B cell (primary cell): ENCODE measurements around the gene MBD6. TPM values are rescaled to one million over a fixed set of nuclear protein-coding genes. Genes with fewer than 3 reads are reported as not detected.

Experiments
- ATAC-seq: fragments of 200-7000 bp; cut with Tn5 transposase; one replicate; pipeline ENCODE4 v1.10.0; 2021; ENCODE audit warnings: low read depth, mild to moderate bottlenecking, moderate number of reproducible peaks, moderate library complexity
- CTCF ChIA-PET: fragments of 350-600 bp; sonication (Branson Sonifier 250); formaldehyde crosslinking; loops from one replicate; lab custom pipeline; 2021; ENCODE audit warnings: antibody characterized with exemption, inconsistent platforms; lab: Charles Lee
- POLR2A ChIA-PET: fragments of 350-600 bp; sonication (Branson Sonifier 250); formaldehyde crosslinking; loops from one replicate; lab custom pipeline; 2021; ENCODE audit warnings: antibody characterized with exemption; lab: Charles Lee
- DNase-seq: peaks from one replicate; pipeline ENCODE4 v3.0.0; 2013
- H2AFZ ChIP-seq: 2 replicates; pipeline ENCODE4 v1.6.1; 2012; ENCODE audit warnings: mild to moderate bottlenecking, low read depth, low read length; ENCODE audit not compliant: insufficient read depth, poor library complexity, severe bottlenecking
- H3K27ac ChIP-seq, 2 donors: 1 replicate in 1 of 2; 2 replicates in 1 of 2; pipeline ENCODE4 v1.5.1; 2012 to 2013; ENCODE audit warnings: low read length in 2 of 2, mild to moderate bottlenecking in 2 of 2, moderate library complexity in 1 of 2
- H3K27me3 ChIP-seq, 4 experiments: fragments of 200-600 bp in 1 of 4; sonication (generic) in 1 of 4; replicated peaks in 1 of 4; 1 replicate in 2 of 4; 2 replicates in 2 of 4; pipeline versions ENCODE4 v1.6.1 to v1.7.0; 2013 to 2016; ENCODE audit warnings: low read length in 3 of 4, mild to moderate bottlenecking in 2 of 4, mixed read lengths in 1 of 4, moderate library complexity in 1 of 4; ENCODE audit not compliant: insufficient read depth in 4 of 4, control insufficient read depth in 3 of 4; ENCODE audit errors: control extremely low read depth in 1 of 4
- H3K36me3 ChIP-seq, 2 experiments: replicated peaks in 1 of 2; 1 replicate in 1 of 2; 2 replicates in 1 of 2; pipeline versions ENCODE4 v1.6.1 to v1.7.1; 2013; ENCODE audit warnings: low read length in 1 of 2; ENCODE audit not compliant: insufficient read depth in 2 of 2, control insufficient read depth in 1 of 2; ENCODE audit errors: control extremely low read depth in 1 of 2, extremely low read depth in 1 of 2
- H3K4me1 ChIP-seq, 2 donors: fragments of 200-600 bp in 1 of 2; sonication (generic) in 1 of 2; 1 replicate in 1 of 2; 2 replicates in 1 of 2; pipeline versions ENCODE4 v1.5.1 to v1.6.1; 2013 to 2017; ENCODE audit warnings: low read length in 2 of 2; ENCODE audit not compliant: control insufficient read depth in 2 of 2, insufficient read depth in 2 of 2
- H3K4me2 ChIP-seq: replicated peaks from 2 replicates; pipeline ENCODE3; 2012; ENCODE audit warnings: mild to moderate bottlenecking, low read depth, low read length; ENCODE audit not compliant: poor library complexity, severe bottlenecking
- H3K4me3 ChIP-seq, 5 experiments: fragments of 200-600 bp in 1 of 5; sonication (generic) in 1 of 5; 1 replicate in 3 of 5; 2 replicates in 2 of 5; pipeline versions ENCODE4 v1.5.1 to v1.7.0; 2011 to 2016; ENCODE audit warnings: low read length in 4 of 5, mild to moderate bottlenecking in 4 of 5, low read depth in 2 of 5, control low read depth in 1 of 5, moderate library complexity in 1 of 5; ENCODE audit not compliant: insufficient read depth in 1 of 5; ENCODE audit errors: control extremely low read depth in 1 of 5, extremely low read depth in 1 of 5
- H3K79me2 ChIP-seq: fragments of 200-600 bp; sonication (generic); one replicate; pipeline ENCODE4 v1.6.0; 2016; ENCODE audit warnings: low read length; ENCODE audit not compliant: control insufficient read depth, insufficient read depth
- H3K9ac ChIP-seq: fragments of 200-600 bp; sonication (generic); 2 replicates; pipeline ENCODE4 v1.6.1; 2017; ENCODE audit warnings: mild to moderate bottlenecking, low read length, moderate library complexity
- H3K9me3 ChIP-seq, 3 donors: one replicate each; pipeline versions ENCODE4 v1.6.1 to v1.7.1; 2013; ENCODE audit warnings: low read length in 2 of 3; ENCODE audit not compliant: control insufficient read depth in 2 of 3, insufficient read depth in 1 of 3; ENCODE audit errors: control extremely low read depth in 1 of 3
- H4K20me1 ChIP-seq: 2 replicates; pipeline ENCODE4 v1.6.0; 2012; ENCODE audit warnings: mild to moderate bottlenecking, low read length; ENCODE audit not compliant: insufficient read depth, control insufficient read depth, poor library complexity, severe bottlenecking
- H3K27ac Mint-ChIP-seq: one replicate; pipeline ENCODE4 v1.8.0; 2021; ENCODE audit warnings: mixed read lengths
- H3K27me3 Mint-ChIP-seq: one replicate; pipeline ENCODE4 v1.8.0; 2021; ENCODE audit warnings: mixed read lengths
- H3K4me1 Mint-ChIP-seq: one replicate; pipeline ENCODE4 v1.8.0; 2021; ENCODE audit warnings: mixed read lengths
- H3K4me3 Mint-ChIP-seq: one replicate; pipeline ENCODE4 v1.8.0; 2021; ENCODE audit warnings: mixed read lengths
- H3K9me3 Mint-ChIP-seq: one replicate; pipeline ENCODE4 v1.8.0; 2022; ENCODE audit warnings: mixed read lengths; ENCODE audit not compliant: insufficient read depth
- EZH2 ChIP-seq: IDR thresholded peaks from 2 replicates; pipeline ENCODE4 v1.6.1; 2012; ENCODE audit warnings: borderline replicate concordance, low read depth, mild to moderate bottlenecking, moderate library complexity, low read length; ENCODE audit not compliant: insufficient read depth, poor library complexity, severe bottlenecking
- WGBS: methylation state at CpG from one replicate; pipeline ENCODE4 v1.1.5; 2013; ENCODE audit warnings: missing lambda C conversion rate; ENCODE audit not compliant: insufficient coverage; 5-methylcytosine and 5-hydroxymethylcytosine counted together
- intact Hi-C: fragments of 100-400 bp; cut with micrococcal nuclease; formaldehyde crosslinking; loops from one replicate; pipeline ENCODE4 v1.10.0; 2022
- polyA plus RNA-seq: library from polyadenylated mRNA; depleted of rRNA; stranded (reverse); fragments of >200 nt; gene quantifications from 2 replicates; pipeline ENCODE4 v1.2.3, GENCODE V29; 2012
- total RNA-seq, 2 donors: library from RNA; stranded (reverse); fragments of 120-200 nt in 1 of 2; gene quantifications; 1 replicate in 1 of 2; 2 replicates in 1 of 2; pipeline versions ENCODE4 v1.2.3 to v1.2.4, GENCODE V29; 2013 to 2022
- TF ChIP-seq, protein P1 (sequence below): fragments of 200-600 bp; IDR thresholded peaks from one replicate; pipeline ENCODE4 v1.8.0; 2022; ENCODE audit warnings: antibody characterized with exemption, mild to moderate bottlenecking

MBD6 gene
- total and polyA plus RNA-seq, 2 donors (not counting 1 experiment from before 2014, with no cell fraction given): 39.4 to 121 TPM

DNA sequence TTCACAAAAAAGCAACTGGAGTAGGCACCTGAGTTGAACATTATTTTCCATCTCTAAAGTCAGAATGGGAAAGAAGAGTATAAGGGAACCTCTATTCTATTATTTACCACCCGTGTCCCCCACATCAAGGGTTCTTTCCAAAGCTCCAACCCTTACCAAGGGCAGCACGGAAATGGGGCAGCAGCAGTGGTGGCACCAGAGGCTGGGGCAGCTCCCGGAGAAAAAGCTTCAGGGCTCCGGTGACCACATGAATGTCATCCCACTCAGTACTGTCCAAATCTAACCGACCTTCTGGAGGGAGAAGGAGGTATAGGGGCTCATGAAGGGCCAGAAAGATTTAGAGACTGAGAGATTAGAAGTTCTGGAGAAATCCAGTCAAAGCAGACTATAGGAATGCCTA is 48.7 kb upstream of the MBD6 start:
- intact Hi-C loops: no loop called here
- no peak overlapping the region for H3K4me3 ChIP-seq
- POLR2A ChIA-PET: no interaction called here
- Mint-ChIP-seq H3K27ac (peak overlapping the region; percentile 70), H3K4me1 (peaks cover 59% of the 10 kb centered on the region), H3K4me3 (peak overlapping the region; percentile 23), H3K27me3 (no peaks in the 10 kb centered on the region), H3K9me3 (no peaks in the 10 kb centered on the region)
- H3K36me3 ChIP-seq: peaks cover 2 to 59% of the 10 kb centered on the region in 2 experiments
- peaks cover 38 to 60% of the 10 kb centered on the region in 2 donors for H3K4me1 ChIP-seq
- H3K4me2 ChIP-seq: no peak overlapping the region
- peaks cover 61% of the 10 kb centered on the region for H3K79me2 ChIP-seq
- H4K20me1 ChIP-seq: peaks cover 23% of the 10 kb centered on the region
- no peaks in the 10 kb centered on the region for H3K9me3 ChIP-seq
- ATAC-seq (no peak), DNase-seq (no peak)
- no peak overlapping the region for H2AFZ ChIP-seq
- WGBS: no CpG with 5 or more reads among the region's 5 CpGs
- no peak overlapping the region for H3K9ac ChIP-seq
- CTCF ChIA-PET: interaction anchor here (1.1 to 10.4 kb wide), 3 partner anchors 13 to 18 kb away, joined by 4 to 166 read pairs (median 10); partner anchors contain the start of genes GLI1 and MARS1
- H3K27me3 ChIP-seq: no peaks in the 10 kb centered on the region
- H3K27ac ChIP-seq: peak overlapping the region in 1 of 2 donors; percentile 20
- no peak for TF ChIP-seq EZH2
- TF ChIP-seq, protein P1, sequence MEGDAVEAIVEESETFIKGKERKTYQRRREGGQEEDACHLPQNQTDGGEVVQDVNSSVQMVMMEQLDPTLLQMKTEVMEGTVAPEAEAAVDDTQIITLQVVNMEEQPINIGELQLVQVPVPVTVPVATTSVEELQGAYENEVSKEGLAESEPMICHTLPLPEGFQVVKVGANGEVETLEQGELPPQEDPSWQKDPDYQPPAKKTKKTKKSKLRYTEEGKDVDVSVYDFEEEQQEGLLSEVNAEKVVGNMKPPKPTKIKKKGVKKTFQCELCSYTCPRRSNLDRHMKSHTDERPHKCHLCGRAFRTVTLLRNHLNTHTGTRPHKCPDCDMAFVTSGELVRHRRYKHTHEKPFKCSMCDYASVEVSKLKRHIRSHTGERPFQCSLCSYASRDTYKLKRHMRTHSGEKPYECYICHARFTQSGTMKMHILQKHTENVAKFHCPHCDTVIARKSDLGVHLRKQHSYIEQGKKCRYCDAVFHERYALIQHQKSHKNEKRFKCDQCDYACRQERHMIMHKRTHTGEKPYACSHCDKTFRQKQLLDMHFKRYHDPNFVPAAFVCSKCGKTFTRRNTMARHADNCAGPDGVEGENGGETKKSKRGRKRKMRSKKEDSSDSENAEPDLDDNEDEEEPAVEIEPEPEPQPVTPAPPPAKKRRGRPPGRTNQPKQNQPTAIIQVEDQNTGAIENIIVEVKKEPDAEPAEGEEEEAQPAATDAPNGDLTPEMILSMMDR: no peak

DNA sequence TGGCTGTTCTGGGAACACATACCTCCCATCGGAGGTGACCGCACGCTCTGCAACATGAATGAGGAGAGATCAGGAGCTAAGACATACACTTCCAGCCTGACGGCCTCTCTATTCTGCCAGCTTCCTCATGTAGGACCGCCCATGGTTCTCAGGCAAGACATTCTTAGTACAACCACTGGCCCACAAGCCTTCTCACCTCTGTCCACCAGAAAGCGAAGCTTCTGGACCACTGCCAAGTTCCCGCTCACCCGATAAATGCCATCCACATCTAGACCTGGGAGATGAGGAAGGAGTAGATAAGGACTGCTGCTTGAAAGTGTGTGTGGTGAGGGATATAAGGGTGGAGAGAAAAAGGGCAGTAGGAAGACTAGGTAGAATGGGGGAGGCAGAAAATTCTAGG is 48.2 kb upstream of the MBD6 start:
- Histone ChIP-seq H4K20me1 (peaks cover 23% of the 10 kb centered on the region), H3K9ac (no peak overlapping the region), H3K9me3 (no peaks in the 10 kb centered on the region), H3K79me2 (peaks cover 66% of the 10 kb centered on the region), H3K4me3 (no peak overlapping the region), H3K27me3 (no peaks in the 10 kb centered on the region), H3K36me3 (peaks cover 2 to 54% of the 10 kb centered on the region in 2 experiments), H2AFZ (no peak overlapping the region), H3K4me2 (no peak overlapping the region), H3K4me1 (peaks cover 43 to 65% of the 10 kb centered on the region in 2 donors), H3K27ac (peak overlapping the region in 1 of 2 donors; percentile 20)
- CTCF ChIA-PET: interaction anchor here (1.1 to 10.4 kb wide), 4 partner anchors 9 to 18 kb away, joined by 3 to 166 read pairs (median 7); partner anchors contain the start of genes GLI1 and MARS1
- TF ChIP-seq, protein P1: no peak
- no peak for TF ChIP-seq EZH2
- DNase-seq: no peak
- intact Hi-C loops: no loop called here
- H3K4me3 Mint-ChIP-seq: peak overlapping the region; percentile 46
- WGBS: 97% methylated on average over 3 of the region's 8 CpGs
- H3K27me3 Mint-ChIP-seq: no peaks in the 10 kb centered on the region
- ATAC-seq: no peak
- POLR2A ChIA-PET: interaction anchor here (0.6 kb wide), 1 partner anchor 233 kb away, joined by 3 read pairs; no protein-coding TSS in a partner anchor
- peaks cover 65% of the 10 kb centered on the region for H3K4me1 Mint-ChIP-seq
- H3K9me3 Mint-ChIP-seq: no peaks in the 10 kb centered on the region
- peak overlapping the region; percentile 70 for H3K27ac Mint-ChIP-seq
